HEK293 (cell line): Measurements from ENCODE around the gene NPR2.

ENCODE experiments used
- YY1 ChIP-seq: fragments of 450-650 bp; formaldehyde crosslinking; IDR thresholded peaks from 2 replicates; pipeline ENCODE4 v1.5.1; 2018; ENCODE audit warnings: missing biosample characterization, missing genetic modification characterization
- ZBTB26 ChIP-seq: fragments of 450-650 bp; formaldehyde crosslinking; optimal IDR thresholded peaks from 2 replicates; pipeline ENCODE3; 2016; ENCODE audit warnings: missing biosample characterization, mild to moderate bottlenecking, missing genetic modification characterization
- ZNF169 ChIP-seq: fragments of 450-650 bp; formaldehyde crosslinking; IDR thresholded peaks from 2 replicates; pipeline ENCODE4 v1.5.1; 2016; ENCODE audit warnings: missing biosample characterization, missing genetic modification characterization
- ZNF302 ChIP-seq: fragments of 450-650 bp; formaldehyde crosslinking; IDR thresholded peaks from 2 replicates; pipeline ENCODE4 v1.5.1; 2016; ENCODE audit warnings: missing biosample characterization, missing genetic modification characterization, low read depth
- ZNF391 ChIP-seq: fragments of 450-650 bp; formaldehyde crosslinking; IDR thresholded peaks from 2 replicates; pipeline ENCODE4 v1.5.1; 2016; ENCODE audit warnings: low read depth, missing biosample characterization, missing genetic modification characterization, borderline replicate concordance
- ZNF677 ChIP-seq: fragments of 450-650 bp; IDR thresholded peaks from 2 replicates; pipeline ENCODE4 v1.5.0; 2018; ENCODE audit warnings: missing biosample characterization, mild to moderate bottlenecking, missing genetic modification characterization, moderate library complexity
- ZNF707 ChIP-seq: fragments of 450-650 bp; formaldehyde crosslinking; IDR thresholded peaks from 2 replicates; pipeline ENCODE4 v1.5.1; 2016; ENCODE audit warnings: missing biosample characterization, missing genetic modification characterization
- ZNF791 ChIP-seq: fragments of 450-650 bp; formaldehyde crosslinking; IDR thresholded peaks from 2 replicates; pipeline ENCODE4 v1.5.1; 2016; ENCODE audit warnings: missing biosample characterization, missing genetic modification characterization
- TF ChIP-seq, protein P1 (sequence below): fragments of 450-650 bp; formaldehyde crosslinking; IDR thresholded peaks from 2 replicates; pipeline ENCODE4 v1.5.1; 2016; ENCODE audit warnings: missing biosample characterization, missing genetic modification characterization

DNA sequence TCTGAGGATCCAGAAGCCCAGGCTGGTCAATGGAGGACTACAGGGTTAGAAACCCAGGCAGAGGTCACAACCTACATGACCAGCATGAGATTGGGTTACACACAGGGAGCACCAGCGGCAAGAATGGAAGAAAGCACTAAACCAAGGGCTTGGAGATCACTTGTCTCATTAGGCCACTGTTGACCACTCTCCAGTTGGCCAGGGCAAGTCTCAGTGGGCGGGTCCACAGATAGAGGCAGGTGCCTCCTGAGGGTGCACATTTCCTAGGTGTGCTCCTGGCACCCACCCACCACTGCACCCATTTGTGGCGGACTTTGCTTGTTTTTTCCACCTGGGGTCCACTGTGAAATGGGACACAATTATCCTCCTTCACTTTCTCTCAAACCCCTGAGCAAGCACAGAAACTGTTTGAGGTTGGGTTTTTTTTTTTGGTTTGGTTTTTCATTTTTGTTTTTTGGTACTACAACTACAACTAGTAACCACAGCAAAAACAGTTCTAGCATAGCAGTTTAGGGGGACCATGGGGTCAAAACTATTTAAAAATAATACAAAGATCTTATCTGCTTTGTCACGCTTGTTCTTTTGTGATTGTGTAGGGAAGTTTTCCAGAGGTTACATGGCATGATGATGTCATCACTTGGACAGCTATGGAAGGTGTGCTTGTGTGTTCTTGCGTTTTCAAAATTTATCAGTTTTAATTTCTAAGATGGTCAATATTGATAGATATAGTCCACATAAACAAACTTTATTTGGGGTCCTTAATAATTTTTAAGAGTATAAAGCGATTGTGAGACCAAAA, 6.1 kb downstream of the NPR2 start:
- TF ChIP-seq ZNF791 (tag by site-specific recombination) (no peak), ZNF391 (tag by site-specific recombination) (no peak), ZNF169 (no peak), YY1 (tag by site-specific recombination) (no peak), ZBTB26 (tag by site-specific recombination) (no peak), ZNF707 (tag by site-specific recombination) (no peak), ZNF677 (tag by site-specific recombination) (no peak), ZNF302 (tag by site-specific recombination) (no peak)
- TF ChIP-seq, protein P1, sequence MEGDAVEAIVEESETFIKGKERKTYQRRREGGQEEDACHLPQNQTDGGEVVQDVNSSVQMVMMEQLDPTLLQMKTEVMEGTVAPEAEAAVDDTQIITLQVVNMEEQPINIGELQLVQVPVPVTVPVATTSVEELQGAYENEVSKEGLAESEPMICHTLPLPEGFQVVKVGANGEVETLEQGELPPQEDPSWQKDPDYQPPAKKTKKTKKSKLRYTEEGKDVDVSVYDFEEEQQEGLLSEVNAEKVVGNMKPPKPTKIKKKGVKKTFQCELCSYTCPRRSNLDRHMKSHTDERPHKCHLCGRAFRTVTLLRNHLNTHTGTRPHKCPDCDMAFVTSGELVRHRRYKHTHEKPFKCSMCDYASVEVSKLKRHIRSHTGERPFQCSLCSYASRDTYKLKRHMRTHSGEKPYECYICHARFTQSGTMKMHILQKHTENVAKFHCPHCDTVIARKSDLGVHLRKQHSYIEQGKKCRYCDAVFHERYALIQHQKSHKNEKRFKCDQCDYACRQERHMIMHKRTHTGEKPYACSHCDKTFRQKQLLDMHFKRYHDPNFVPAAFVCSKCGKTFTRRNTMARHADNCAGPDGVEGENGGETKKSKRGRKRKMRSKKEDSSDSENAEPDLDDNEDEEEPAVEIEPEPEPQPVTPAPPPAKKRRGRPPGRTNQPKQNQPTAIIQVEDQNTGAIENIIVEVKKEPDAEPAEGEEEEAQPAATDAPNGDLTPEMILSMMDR (tag by site-specific recombination) = no peak
